Caco-2 (cell line): ENCODE data around the gene TMEM239. TPM values are rescaled to one million over a fixed set of nuclear protein-coding genes. Genes with fewer than 3 reads are reported as not detected.

Experiments
- BruUV-seq: library from RNA; stranded (reverse); fragments of 400-500 nt; replicated peaks from 2 replicates; lab custom pipeline; 2021; lab: Mats Ljungman, UMichigan
- CTCF ChIA-PET: fragments of 300-600 bp; sonication (Branson Sonifier 250); formaldehyde crosslinking; loops from one replicate; lab custom pipeline; 2022; ENCODE audit warnings: antibody characterized with exemption; lab: Charles Lee
- POLR2A ChIA-PET: fragments of 300-600 bp; sonication (Branson Sonifier 250); formaldehyde crosslinking; loops from one replicate; lab custom pipeline; 2022; ENCODE audit warnings: antibody characterized with exemption; lab: Charles Lee
- DNase-seq, 2 experiments: peaks; one replicate each; pipeline versions ENCODE4 v3.0.0 to v3.0.0-alpha.2; 2020 to 2022
- H3K27me3 ChIP-seq: replicated peaks from 2 replicates; pipeline ENCODE4 v1.6.0; 2011; ENCODE audit warnings: low read length; ENCODE audit not compliant: control insufficient read depth, insufficient read depth
- H3K36me3 ChIP-seq: 2 replicates; pipeline ENCODE4 v1.5.1; 2011; ENCODE audit warnings: low read length; ENCODE audit not compliant: control insufficient read depth, insufficient read depth
- H3K4me1 ChIP-seq: fragments of 250-450 bp; sonication (Bioruptor Pico); 2 replicates; pipeline ENCODE4 v1.5.1; 2020; ENCODE audit warnings: mild to moderate bottlenecking
- H3K4me3 ChIP-seq: 2 replicates; pipeline ENCODE4 v1.5.1; 2011; ENCODE audit warnings: low read depth, mild to moderate bottlenecking, control low read depth, low read length
- H3K9me3 ChIP-seq: fragments of 250-450 bp; sonication (Bioruptor Pico); 2 replicates; pipeline ENCODE4 v1.5.1; 2020; ENCODE audit warnings: mild to moderate bottlenecking, moderate library complexity
- H3K27ac Mint-ChIP-seq: one replicate; pipeline ENCODE4 v1.8.0; 2022; ENCODE audit warnings: mixed read lengths; ENCODE audit not compliant: unreplicated experiment
- H3K27me3 Mint-ChIP-seq: one replicate; pipeline ENCODE4 v1.8.0; 2022; ENCODE audit warnings: mixed read lengths; ENCODE audit not compliant: insufficient read depth, unreplicated experiment
- H3K36me3 Mint-ChIP-seq: one replicate; pipeline ENCODE4 v1.8.0; 2022; ENCODE audit warnings: mild to moderate bottlenecking, mixed read lengths; ENCODE audit not compliant: insufficient read depth, unreplicated experiment
- H3K4me1 Mint-ChIP-seq: one replicate; pipeline ENCODE4 v1.8.0; 2022; ENCODE audit warnings: low read depth, mixed read lengths; ENCODE audit not compliant: unreplicated experiment
- H3K4me3 Mint-ChIP-seq: one replicate; pipeline ENCODE4 v1.8.0; 2022; ENCODE audit warnings: mild to moderate bottlenecking, moderate library complexity, mixed read lengths; ENCODE audit not compliant: unreplicated experiment
- H3K9me3 Mint-ChIP-seq: one replicate; pipeline ENCODE4 v1.8.0; 2022; ENCODE audit warnings: mixed read lengths; ENCODE audit not compliant: unreplicated experiment
- CTCF ChIP-seq, 2 experiments: fragments of 200-600 bp in 1 of 2; IDR thresholded peaks; 1 replicate in 1 of 2; 2 replicates in 1 of 2; pipeline versions ENCODE4 v1.5.1 to v1.8.0; 2011 to 2022; ENCODE audit warnings: antibody characterized with exemption in 1 of 2, control low read depth in 1 of 2, inconsistent platforms in 1 of 2, low read depth in 1 of 2, low read length in 1 of 2, mild to moderate bottlenecking in 1 of 2, moderate library complexity in 1 of 2; ENCODE audit not compliant: insufficient read depth in 1 of 2, severe bottlenecking in 1 of 2, unreplicated experiment in 1 of 2
- intact Hi-C: fragments of 100-400 bp; cut with micrococcal nuclease; formaldehyde crosslinking; loops from one replicate; pipeline ENCODE4 v1.10.0; 2022; ENCODE audit not compliant: unreplicated experiment
- total RNA-seq: library from RNA; stranded (reverse); gene quantifications from 2 replicates; pipeline ENCODE4 v1.2.3, GENCODE V29; 2022

Gene TMEM239
- total RNA-seq, 1 experiment from 2014 or later = not detected

- CTCF ChIA-PET = no interaction called here
- POLR2A ChIA-PET = no interaction called here
Observed at GRCh38 chr20:2775139-2775538, 41.0 kb upstream of the TMEM239 start.

GRCh38 chr20:2778602-2779321 is 37.4 kb upstream of the TMEM239 start:
- H3K4me3 ChIP-seq = no peak overlapping the region
- H3K4me1 Mint-ChIP-seq = no peaks in the 10 kb centered on the region
- intact Hi-C loops = no loop called here
- no peaks in the 10 kb centered on the region for H3K36me3 Mint-ChIP-seq
- H3K27me3 Mint-ChIP-seq = peaks cover 14% of the 10 kb centered on the region
- CTCF ChIA-PET = no interaction called here
- no peaks in the 10 kb centered on the region for H3K9me3 Mint-ChIP-seq
- no peak for DNase-seq
- no peak overlapping the region for H3K27ac Mint-ChIP-seq
- no peak overlapping the region for H3K4me3 Mint-ChIP-seq
- H3K36me3 ChIP-seq = no peaks in the 10 kb centered on the region
- POLR2A ChIA-PET = interaction anchor here (0.5 kb wide), 1 partner anchor 86 kb away, joined by 3 read pairs; the partner anchor contains the start of gene EBF4
- H3K9me3 ChIP-seq = no peaks in the 10 kb centered on the region
- no peak for TF ChIP-seq CTCF (IDR thresholded peaks at IDR 0.05; ENCODE audit: insufficient read depth in 1 of 2, low read depth in 1 of 2, low read length in 1 of 2, severe bottlenecking in 1 of 2, unreplicated experiment in 1 of 2)
- no peaks in the 10 kb centered on the region for H3K27me3 ChIP-seq
- no TSS peak for BruUV-seq
- no peaks in the 10 kb centered on the region for H3K4me1 ChIP-seq

More at GRCh38 chr20:2775139-2775538, 41.0 kb upstream of the TMEM239 start:
- peaks cover 7% of the 10 kb centered on the region for H3K27me3 Mint-ChIP-seq
- H3K9me3 Mint-ChIP-seq = no peaks in the 10 kb centered on the region
- TF ChIP-seq CTCF (IDR thresholded peaks at IDR 0.05; ENCODE audit: insufficient read depth in 1 of 2, low read depth in 1 of 2, low read length in 1 of 2, severe bottlenecking in 1 of 2, unreplicated experiment in 1 of 2) = no peak
- Histone ChIP-seq H3K36me3 (no peaks in the 10 kb centered on the region), H3K4me3 (no peak overlapping the region), H3K27me3 (no peaks in the 10 kb centered on the region), H3K4me1 (no peaks in the 10 kb centered on the region), H3K9me3 (no peaks in the 10 kb centered on the region)
- H3K4me1 Mint-ChIP-seq = no peaks in the 10 kb centered on the region
- no TSS peak for BruUV-seq
- DNase-seq = no peak
- no peak overlapping the region for H3K4me3 Mint-ChIP-seq
- no peaks in the 10 kb centered on the region for H3K36me3 Mint-ChIP-seq
- no peak overlapping the region for H3K27ac Mint-ChIP-seq
- intact Hi-C loops = no loop called here

GRCh38 chr20:2780948-2781347 is 35.2 kb upstream of the TMEM239 start:
- Mint-ChIP-seq H3K36me3 (no peaks in the 10 kb centered on the region), H3K27me3 (peaks cover 13% of the 10 kb centered on the region), H3K9me3 (no peaks in the 10 kb centered on the region), H3K4me3 (no peak overlapping the region), H3K27ac (no peak overlapping the region), H3K4me1 (no peaks in the 10 kb centered on the region)
- H3K9me3 ChIP-seq = no peaks in the 10 kb centered on the region
- ChIA-PET POLR2A (no interaction called here), CTCF (no interaction called here)
- no peaks in the 10 kb centered on the region for H3K4me1 ChIP-seq
- no peak overlapping the region for H3K4me3 ChIP-seq
- H3K36me3 ChIP-seq = no peaks in the 10 kb centered on the region
- intact Hi-C loops = no loop called here
- H3K27me3 ChIP-seq = no peaks in the 10 kb centered on the region
- no TSS peak for BruUV-seq
- no peak for TF ChIP-seq CTCF (IDR thresholded peaks at IDR 0.05; ENCODE audit: insufficient read depth in 1 of 2, low read depth in 1 of 2, low read length in 1 of 2, severe bottlenecking in 1 of 2, unreplicated experiment in 1 of 2)
- DNase-seq = no peak
